HG03108 (cell line): ENCODE results near the gene HOXD12.

ENCODE experiments used
- ATAC-seq: cut with Tn5 transposase; IDR thresholded peaks from one replicate; pipeline ENCODE4 v1.9.1; 2021; ENCODE audit warnings: moderate library complexity; ENCODE audit not compliant: unreplicated experiment

Gene HOXD12, protein sequence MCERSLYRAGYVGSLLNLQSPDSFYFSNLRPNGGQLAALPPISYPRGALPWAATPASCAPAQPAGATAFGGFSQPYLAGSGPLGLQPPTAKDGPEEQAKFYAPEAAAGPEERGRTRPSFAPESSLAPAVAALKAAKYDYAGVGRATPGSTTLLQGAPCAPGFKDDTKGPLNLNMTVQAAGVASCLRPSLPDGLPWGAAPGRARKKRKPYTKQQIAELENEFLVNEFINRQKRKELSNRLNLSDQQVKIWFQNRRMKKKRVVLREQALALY

DNA sequence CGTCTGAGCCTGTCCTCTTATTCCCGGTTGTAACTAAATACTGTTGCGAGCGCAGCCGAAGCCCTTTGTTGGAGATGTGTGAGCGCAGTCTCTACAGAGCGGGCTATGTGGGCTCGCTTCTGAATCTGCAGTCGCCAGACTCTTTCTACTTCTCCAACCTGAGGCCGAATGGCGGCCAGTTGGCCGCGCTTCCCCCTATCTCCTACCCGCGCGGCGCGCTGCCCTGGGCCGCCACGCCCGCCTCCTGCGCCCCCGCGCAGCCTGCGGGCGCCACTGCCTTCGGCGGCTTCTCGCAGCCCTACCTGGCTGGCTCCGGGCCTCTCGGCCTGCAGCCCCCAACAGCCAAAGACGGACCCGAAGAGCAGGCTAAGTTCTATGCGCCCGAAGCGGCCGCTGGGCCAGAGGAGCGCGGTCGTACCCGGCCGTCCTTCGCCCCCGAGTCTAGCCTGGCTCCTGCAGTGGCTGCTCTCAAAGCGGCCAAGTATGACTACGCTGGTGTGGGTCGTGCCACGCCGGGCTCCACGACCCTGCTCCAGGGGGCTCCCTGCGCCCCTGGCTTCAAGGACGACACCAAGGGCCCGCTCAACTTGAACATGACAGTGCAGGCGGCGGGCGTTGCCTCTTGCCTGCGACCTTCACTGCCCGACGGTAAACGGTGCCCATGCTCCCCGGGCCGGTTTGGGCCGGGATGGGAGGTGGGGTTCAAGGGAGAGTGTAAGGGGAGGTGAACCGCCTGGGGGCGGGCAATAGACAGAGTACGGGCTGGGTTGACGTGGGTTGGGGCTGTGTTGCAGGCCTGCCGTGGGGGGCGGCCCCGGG lies at the start of gene HOXD12:
Gene HOXD12, plus strand, starts transcription at position 68 of the 819 bp plus-strand sequence. Its CDS starts 7 bp downstream, at position 75.
- ATAC-seq: no peak

DNA sequence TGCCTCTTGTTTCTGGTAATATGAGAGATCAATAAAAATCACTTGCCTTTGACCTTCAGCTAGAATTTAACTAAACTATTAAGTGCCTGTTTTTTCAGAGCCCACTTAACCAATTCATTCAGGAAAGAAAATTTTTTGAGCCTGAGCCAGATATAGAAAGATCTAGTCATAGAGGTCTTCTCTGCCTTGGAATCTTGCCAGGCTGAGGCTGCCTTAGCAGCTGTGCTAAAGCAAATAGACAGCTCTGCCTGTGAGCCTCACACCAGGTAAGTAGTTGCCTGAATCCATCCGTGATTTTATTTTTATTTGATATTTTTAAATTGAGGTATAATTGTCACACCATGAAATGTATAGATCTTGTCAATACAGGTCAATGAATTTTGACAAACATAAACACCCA lies 43.2 kb upstream of the HOXD12 start:
- no peak for ATAC-seq

DNA sequence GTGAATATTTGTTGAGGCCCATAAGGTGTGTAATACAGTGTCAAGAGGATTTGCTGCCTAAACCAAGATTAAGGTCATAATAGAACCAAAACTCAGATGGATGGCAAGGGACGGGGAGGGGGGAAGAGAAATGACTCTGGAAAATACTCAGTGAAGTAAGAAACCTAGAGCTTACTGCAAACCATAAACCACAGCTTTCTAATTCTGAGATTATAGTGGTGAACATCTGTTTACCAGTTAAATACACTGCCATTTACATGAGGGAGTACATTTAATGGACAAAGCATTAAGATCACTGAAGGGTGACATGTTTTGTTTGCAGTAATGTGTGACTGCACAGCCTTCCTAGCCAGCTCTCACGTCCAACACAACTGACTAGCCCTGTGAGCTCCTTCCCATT lies 35.6 kb upstream of the HOXD12 start:
- no peak for ATAC-seq

DNA sequence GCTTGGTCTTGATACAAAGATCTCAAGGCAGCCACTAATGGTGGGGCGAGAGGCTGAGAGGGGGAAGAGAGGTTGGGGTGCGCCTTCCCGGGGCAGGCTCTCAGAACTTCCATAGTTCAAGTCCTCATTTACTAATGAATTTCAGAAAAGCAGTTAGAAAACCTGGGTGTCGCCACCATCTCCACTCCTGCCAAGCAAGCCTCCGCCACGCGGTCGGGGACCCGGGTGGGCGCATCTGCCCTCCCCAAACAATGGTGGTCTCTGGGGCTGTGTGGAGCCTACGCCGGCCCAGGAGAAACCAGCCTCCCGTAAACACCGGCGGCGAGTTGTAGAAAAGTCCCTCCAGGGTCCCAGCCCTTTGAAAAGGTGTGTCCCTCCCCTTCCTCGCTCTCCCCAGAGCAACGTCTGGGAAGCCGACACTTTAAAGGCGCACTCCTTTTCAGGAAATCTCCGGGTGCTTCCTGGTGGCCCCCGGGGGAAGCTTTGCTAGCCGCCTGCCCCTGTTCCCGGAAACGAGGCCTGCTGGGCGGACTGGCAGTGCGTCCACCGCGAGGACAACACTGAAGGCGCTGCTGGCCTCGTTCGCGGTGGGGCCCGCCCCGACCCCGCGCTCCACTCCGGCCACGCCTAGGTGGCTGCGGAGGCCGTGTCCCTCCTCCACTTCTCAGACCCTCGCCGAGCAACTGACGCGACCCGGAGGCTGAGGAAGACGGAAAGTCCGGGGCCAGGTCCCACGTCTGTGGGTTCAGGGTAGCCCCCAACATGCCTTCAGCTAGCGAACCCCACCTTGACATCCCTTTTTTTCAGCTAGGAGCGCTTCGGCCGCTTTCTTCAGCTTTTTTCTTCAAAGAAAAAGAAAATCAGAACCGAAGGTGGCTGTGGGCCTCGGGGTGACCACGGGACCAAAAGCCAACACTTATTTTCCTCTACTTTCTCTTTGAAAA lies 32.7 kb upstream of the HOXD12 start:
- no peak for ATAC-seq

DNA sequence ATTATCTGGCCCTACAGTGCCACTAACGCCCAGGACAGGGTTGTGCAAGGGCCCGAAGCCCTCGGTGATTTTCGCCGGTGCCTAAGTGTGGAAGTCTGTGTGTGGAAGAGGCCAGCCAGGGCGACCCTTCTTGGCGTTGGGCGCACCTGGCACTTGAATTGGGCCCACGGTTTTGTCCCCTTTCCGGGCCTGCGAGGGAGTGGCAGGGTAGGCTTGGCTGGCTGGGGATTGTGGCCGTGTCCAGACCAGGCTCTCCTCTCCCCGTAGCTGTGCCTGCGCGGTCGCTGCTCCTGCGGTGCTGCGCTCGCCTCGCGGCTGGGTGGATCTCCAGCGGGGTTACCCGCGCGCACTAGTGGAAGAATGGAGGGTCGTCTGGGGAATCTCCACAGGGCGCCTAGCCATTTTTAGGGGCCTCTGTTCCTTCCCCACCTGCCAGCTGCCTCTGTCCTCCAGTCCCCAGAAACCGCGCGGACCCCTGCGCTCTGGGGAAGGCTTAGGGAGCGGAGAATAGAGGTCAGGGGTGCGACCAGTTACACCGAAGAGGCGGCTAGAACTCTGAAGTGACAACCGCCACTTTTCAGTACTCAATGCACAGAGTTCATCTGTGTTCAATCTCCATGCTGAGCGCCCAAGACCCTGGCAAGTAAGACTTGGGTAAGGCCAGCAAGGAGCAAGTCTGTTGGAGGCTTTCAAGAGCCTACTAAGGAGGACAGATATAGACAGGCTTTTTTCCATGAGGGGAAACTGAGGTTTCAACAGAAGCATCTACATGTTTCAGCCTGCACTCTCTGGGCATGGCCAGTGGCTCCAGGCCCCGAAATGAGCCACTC lies 31.8 kb upstream of the HOXD12 start:
- ATAC-seq: no peak

DNA sequence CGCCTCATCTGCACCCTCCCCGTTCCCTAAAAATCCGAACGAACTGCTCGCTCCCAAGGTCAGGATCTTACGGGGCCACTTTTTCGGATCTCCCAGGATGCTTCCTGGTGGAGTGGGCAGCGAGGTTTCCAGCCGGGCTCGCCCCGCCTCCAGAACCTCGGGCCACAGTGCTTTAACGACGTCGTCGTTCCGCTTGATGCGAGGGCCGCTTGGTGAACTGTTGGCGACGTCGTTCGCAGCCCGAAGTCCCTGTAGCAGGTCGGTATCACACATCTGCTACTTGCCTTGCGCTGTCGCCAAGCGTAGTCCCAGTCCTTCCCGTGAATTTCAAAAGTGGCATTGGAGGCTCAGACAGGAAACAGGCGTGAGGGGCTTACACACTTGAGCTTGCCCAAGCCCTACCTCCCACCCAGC lies 31.2 kb upstream of the HOXD12 start:
- no peak for ATAC-seq

DNA sequence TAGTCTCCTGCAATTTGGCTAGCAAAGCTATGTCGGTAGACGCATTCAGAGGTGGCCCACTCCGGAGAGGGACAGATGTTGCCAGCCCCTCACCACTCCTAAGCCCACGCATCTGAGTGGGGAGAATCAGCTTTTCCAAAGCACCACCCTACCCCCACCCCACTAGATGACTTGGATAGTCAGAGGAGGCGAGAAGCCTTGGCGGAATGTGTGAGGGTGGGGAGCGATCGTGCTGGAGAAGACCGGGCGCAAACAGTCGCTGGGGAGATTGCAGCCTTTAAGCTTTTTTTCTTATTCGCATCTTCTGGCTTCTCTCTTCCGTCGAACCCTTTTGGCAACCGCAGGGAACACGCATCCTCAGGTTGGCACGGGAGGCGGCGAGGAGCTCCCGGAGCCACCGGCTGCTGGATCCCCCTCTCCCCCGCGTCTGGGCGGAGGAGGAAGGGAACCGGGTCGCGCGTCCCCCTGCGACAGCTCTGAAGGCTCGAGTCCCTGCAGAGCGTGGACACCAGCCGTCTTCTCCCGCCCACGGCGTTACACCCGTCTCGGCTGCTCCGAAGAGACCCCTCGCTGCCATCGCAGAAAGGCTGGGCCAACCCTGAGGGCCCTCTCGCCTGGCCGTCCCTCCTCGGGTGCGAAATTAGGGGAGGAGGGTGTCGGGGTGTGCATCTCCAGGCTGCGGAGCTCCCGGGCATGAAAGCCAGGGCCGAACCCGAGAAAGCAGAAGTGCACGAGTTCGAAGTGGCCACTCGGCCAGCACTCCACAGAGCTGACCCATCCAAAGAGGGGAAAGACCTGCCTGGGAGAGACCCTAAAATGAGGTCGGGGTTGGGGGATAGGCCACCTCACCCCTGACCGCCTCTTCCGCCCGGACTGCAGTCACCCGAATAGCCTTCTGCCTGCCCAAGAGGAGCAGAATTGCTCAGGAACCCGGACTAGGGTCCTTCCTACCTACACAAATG lies 28.0 kb upstream of the HOXD12 start:
- no peak for ATAC-seq

DNA sequence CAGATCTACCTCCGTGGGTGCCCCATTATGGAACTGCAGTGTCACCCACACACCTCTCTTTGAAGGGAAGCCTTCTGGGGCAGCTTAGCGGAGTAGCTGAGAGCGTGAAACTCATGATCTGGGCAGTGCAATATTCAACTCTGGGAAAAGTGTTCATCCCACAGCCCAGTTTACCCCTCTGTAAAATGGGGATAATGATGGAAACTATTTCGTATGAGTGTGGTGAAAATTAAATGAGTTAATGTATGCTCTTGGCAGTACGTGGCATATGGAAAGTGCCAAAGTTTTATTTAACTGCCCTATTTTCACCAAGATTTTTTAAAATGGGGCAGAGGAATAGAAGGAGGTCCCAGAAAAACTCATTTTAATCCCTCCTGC lies 27.3 kb upstream of the HOXD12 start:
- ATAC-seq: no peak

DNA sequence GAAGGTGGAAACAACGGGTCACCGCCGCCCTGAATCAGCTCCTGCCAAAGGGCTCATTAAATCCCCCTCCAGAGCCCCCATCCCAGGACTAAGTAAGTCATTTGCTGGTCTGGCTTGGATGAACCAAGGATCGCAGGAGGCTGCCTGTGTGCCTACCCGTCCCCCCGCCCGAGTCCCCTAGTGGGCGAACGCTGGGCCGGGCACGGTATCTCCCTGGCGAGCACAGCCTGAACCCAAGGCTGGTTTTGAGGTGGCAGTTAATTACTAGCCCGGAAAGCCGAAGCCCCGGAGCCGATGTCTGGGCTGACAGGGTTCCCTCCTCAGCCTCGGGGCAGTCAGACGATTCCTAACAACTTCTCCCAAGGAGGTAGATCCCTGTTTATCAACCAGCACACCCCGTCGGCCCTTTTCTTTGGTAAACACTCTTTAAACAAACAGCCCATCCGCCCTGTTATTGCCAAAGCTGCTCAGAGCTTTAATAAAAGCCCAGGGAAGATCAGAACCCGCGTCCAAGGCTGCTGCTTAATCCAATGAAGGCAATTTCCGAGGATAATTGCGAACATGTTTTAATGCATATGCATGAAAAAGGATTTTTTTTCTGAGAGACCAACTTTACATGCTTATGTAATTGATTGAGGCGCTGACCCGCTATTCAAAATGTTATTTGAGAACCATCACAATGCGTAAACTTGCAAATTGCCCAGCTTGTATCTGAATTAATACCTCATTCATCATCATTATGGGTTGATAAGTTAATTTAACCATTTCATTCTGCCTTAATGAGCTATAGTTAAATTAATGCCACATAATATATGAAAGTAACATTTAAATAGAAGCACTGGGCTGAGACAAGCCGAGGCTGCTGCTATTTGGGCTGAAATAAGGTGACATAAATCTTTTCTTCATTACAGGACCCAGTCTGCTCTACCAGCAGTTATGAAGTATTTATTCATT lies 26.4 kb upstream of the HOXD12 start:
- ATAC-seq: no peak

DNA sequence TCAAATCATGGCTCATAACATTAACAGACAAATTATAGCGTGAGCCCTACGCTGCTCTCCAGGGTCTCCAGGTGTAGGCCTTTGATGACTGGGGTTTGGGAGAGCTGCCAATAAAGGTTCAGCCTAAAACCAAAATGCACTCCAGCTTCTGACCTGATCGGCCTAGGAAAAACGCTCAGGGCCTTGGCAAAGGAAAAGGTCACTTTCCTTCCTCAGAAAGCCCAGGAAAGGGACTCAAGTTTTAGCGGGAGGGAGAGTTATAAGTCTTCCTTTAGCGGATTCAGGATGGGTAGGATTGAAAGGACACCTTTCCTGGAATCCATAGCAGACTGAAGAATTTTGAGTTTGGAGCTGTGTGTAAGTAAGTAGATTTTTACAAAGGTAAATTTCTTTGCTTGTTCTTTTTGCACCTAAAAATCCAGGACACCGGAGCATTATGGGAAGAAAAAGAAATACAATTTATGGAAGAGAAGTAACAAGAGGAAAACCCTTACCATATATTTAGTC lies 24.6 kb upstream of the HOXD12 start:
- ATAC-seq: no peak

DNA sequence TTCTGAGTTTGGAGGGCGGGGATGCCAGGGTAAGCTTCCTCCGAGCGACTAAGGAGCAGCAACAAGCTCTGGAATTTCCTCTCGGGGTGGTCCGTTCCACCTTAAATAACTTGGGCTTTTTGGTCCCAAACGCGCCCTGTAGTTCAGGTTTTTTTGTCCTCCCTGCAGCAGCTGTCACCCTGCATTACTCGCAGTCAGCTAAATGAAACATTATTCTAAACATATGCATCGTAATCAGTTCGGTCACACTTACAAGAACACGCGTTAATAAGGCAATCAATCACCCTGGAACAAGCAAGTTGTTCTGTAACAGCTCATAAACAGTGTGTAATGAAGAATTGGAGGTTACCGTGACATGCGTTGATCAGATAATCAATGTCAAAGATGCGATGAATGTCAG lies 24.1 kb upstream of the HOXD12 start:
- no peak for ATAC-seq

DNA sequence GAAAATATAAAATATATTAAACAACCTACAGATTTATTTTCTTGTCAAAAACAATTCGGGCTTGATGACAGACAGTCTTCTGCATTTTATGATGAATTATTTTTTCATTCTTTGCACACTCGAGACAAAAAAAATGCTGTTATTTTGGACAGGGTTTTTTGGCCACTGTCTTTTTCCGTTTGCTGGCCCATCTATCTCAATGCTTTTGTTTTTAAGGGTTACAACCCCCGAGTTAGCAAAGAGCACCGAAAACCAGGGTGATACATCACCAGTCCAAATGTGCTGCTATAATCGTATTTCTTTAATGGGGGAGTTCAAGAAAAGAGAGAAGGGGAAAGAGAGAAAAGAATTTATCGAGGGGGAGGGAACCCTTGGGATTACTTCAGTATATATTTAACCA lies 23.5 kb upstream of the HOXD12 start:
- no peak for ATAC-seq

DNA sequence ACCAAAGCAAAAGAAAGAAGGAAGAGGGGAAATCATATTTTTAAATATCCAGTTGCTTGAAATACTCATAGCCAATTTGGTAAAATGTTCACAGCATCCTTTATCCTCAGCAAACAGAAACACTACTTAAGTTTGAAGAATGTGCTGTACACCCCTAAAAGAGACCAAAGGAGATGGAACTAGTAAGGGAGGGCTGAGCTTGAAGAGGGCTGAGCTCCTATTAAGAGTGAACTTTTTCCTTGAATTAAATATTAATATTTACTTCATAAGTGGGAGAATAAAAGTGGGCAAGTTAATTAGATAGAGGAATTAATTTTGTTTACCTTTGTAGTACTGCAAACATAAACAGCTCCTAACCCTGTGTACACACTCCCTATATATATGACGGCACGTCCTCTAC lies 22.8 kb upstream of the HOXD12 start:
- ATAC-seq: no peak

DNA sequence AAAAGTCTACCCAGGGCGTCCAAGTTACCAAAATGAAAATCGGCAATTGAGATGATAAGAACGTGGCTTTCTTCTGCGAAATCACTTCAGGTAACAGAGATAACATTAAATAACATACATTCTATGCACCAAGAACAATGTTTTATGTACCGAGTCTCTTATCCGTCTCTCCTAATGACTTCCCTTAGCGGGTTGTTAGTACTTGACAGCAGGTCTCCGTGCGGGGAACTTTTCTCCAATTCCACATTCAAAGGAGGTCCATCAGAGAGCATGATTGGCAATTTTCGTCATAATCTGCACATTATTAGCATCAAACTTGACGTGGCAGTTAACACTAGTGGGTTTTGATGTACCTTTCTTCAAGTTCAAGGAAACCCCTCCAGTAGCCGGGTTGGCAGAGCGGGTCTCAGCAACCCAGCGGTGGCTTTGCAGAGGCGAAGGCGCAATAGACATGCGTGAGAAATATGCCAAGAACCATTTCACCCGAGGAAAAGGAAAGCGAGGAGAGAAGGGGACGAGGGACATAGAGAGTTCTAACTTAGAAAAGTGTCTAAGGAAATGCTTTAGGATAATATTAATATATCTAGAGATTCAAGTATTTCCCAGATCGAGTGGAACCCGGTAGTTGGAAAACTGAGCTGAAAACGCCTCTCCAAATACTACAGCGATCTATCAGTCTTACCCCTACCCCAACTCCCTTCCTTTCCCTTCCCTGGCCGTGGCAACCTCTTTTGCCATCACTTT lies 20.9 kb upstream of the HOXD12 start:
- no peak for ATAC-seq

DNA sequence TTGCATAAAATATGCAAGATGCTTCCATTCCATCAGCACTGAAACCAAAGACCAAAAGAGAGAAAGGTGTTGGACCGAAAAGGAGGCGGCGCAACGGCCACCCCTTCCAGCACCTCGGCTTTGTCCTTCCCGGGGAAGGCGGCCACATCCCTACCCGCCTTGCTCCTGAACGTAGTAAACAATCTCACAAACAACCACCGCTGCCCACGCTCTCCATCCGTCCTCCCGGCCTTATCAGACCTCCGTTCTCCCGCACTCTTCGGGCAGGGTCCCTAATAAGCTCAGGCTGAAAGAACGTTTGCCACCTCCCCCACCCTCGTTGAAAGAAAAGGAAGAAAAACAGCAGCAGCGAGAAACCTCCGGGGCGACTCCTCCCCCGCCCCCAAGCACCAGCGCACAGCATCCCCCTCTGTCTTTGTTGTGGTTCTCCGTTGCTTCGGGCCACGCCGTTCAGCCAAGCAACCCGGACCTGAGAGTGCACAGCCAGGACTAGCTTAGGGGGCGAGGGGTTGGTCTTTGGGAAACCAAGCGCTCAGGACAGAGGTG lies 20.2 kb upstream of the HOXD12 start:
- ATAC-seq: no peak

DNA sequence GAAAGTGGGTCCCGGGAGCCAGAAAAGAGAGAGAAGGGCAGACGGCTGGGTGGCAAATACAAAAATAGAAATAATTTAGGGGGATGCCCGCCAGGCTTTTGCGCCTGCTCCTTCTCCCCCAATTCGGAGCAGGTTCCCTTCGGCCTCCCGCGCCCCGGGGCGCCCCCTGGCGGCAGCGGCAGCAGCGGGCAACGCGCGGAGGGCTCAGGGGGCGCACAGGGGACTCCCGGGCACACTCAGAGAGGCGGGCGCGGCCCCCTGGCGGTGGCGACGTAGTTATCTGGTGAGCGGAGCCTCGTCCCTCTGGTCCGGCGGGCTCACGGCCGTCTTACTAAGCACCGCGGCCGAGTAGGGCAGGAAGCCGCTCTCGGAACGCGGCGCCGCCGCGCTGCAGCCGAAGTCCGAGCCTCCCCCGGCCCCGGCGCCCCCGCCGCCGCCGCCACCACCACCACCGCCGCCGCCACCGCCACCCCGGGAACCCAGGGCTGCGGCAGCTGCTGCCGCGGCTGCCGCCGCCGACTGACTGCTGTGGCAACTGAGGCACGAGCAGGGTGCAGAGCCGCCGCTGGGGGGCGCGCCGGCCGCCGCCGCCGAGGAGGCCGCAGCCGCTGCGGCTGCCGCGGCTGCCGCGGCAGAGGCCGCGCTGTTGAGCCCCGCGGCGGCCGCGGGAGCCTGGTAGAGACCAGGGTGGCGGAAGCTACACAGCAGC lies 19.6 kb upstream of the HOXD12 start:
- no peak for ATAC-seq
